CD4-positive, CD25-positive, alpha-beta regulatory T cell (primary cell): ENCODE results near the gene KDM6A. TPM values are rescaled to one million over a fixed set of nuclear protein-coding genes. Genes with fewer than 3 reads are reported as not detected.
A peak's percentile ranks its signal among the peaks of the same experiment; 100 is the strongest.
"Not testable (repeated sequence)": the region's sequence is repeated elsewhere in the genome, so short reads cannot be mapped to it uniquely, and the experiment has no call there.

ENCODE experiments used
- ATAC-seq, 2 donors: fragments of 150-1000 bp; cut with Tn5 transposase; one replicate each; pipeline ENCODE4 v1.10.0; 2021; ENCODE audit warnings: low read depth in 2 of 2, moderate number of reproducible peaks in 2 of 2, moderate library complexity in 1 of 2
- DNase-seq, 3 donors: peaks; one replicate each; pipeline versions ENCODE4 v3.0.0 to v3.0.0-alpha.2; 2012 to 2022; ENCODE audit warnings: mixed read lengths in 1 of 3
- H3K27ac ChIP-seq: one replicate; pipeline ENCODE4 v1.7.0; 2013; ENCODE audit warnings: mild to moderate bottlenecking, low read length; ENCODE audit not compliant: insufficient read depth, poor library complexity, severe bottlenecking
- H3K27me3 ChIP-seq: one replicate; pipeline ENCODE4 v1.7.0; 2013; ENCODE audit warnings: low read length; ENCODE audit not compliant: control insufficient read depth, insufficient read depth
- H3K36me3 ChIP-seq: one replicate; pipeline ENCODE4 v1.7.0; 2013; ENCODE audit warnings: mild to moderate bottlenecking, low read length, moderate library complexity; ENCODE audit not compliant: control insufficient read depth, insufficient read depth
- H3K4me1 ChIP-seq: 2 replicates; pipeline ENCODE4 v1.7.0; 2013; ENCODE audit warnings: mild to moderate bottlenecking, low read length; ENCODE audit not compliant: insufficient read depth, control insufficient read depth, poor library complexity, severe bottlenecking
- H3K4me3 ChIP-seq: one replicate; pipeline ENCODE4 v1.7.0; 2013; ENCODE audit warnings: low read depth, mild to moderate bottlenecking, low read length, moderate library complexity
- H3K9me3 ChIP-seq, 2 experiments: 1 replicate in 1 of 2; 2 replicates in 1 of 2; pipeline ENCODE4 v1.7.0; 2013; ENCODE audit warnings: low read length in 2 of 2, mild to moderate bottlenecking in 1 of 2, moderate library complexity in 1 of 2; ENCODE audit not compliant: control insufficient read depth in 2 of 2
- H3K27ac Mint-ChIP-seq, 3 donors: one replicate each; pipeline ENCODE4 v1.8.0; 2020 to 2022; ENCODE audit warnings: mild to moderate bottlenecking in 3 of 3, mixed read lengths in 3 of 3, moderate library complexity in 2 of 3
- H3K27me3 Mint-ChIP-seq: one replicate; pipeline ENCODE4 v1.8.0; 2022; ENCODE audit warnings: mild to moderate bottlenecking, mixed read lengths
- H3K36me3 Mint-ChIP-seq: one replicate; pipeline ENCODE4 v1.8.0; 2020; ENCODE audit warnings: mixed read lengths
- H3K4me1 Mint-ChIP-seq, 4 donors: one replicate each; pipeline ENCODE4 v1.8.0; 2020 to 2022; ENCODE audit warnings: mixed read lengths in 4 of 4, mild to moderate bottlenecking in 1 of 4
- H3K4me3 Mint-ChIP-seq, 4 donors: one replicate each; pipeline ENCODE4 v1.8.0; 2020 to 2022; ENCODE audit warnings: mild to moderate bottlenecking in 4 of 4, mixed read lengths in 4 of 4, moderate library complexity in 3 of 4
- H3K9me3 Mint-ChIP-seq, 7 donors: one replicate each; pipeline ENCODE4 v1.8.0; 2020 to 2022; ENCODE audit warnings: mixed read lengths in 7 of 7, mild to moderate bottlenecking in 3 of 7, moderate library complexity in 2 of 7
- polyA plus RNA-seq, 4 donors: library from polyadenylated mRNA; unstranded; fragments of 300-500 nt; fragmentation: Illumina TruSeq; gene quantifications; one replicate each; pipeline ENCODE4 v1.2.3, GENCODE V29; 2021
- total RNA-seq: library from RNA; stranded (reverse); gene quantifications from one replicate; pipeline ENCODE4 v1.2.3, GENCODE V29; 2022

KDM6A gene
- total RNA-seq: 116 TPM
- polyA plus RNA-seq: 10 to 100 TPM in 3 of 4 donors, 1 to 10 TPM in 1; 9.2 to 20.9 (median 19.1) TPM

- Histone ChIP-seq H3K27me3 (no peaks in the 10 kb centered on the region), H3K27ac (peak within 1 kb of the TSS; percentile 97), H3K36me3 (no peaks in the 10 kb centered on the region), H3K4me1 (peaks cover 28% of the 10 kb centered on the region), H3K9me3 (no peaks in the 10 kb centered on the region), H3K4me3 (peak within 1 kb of the TSS; percentile 95)
- ATAC-seq (peak; percentile 91 to 92), DNase-seq (peak; percentile 92 to 99 (median 99))
- Mint-ChIP-seq H3K27ac (peak within 1 kb of the TSS; percentile 95 to 99 (median 97)), H3K36me3 (no peaks in the 10 kb centered on the region), H3K9me3 (no peaks in the 10 kb centered on the region), H3K4me3 (peak within 1 kb of the TSS; percentile 98 to 99 (median 98)), H3K4me1 (peaks cover 12 to 47% (median 21%) of the 10 kb centered on the region in 4 donors), H3K27me3 (no peaks in the 10 kb centered on the region)
These were observed at the start of gene KDM6A for GRCh38 chrX:44872821-44873414. Gene KDM6A, plus strand, starts transcription at chrX:44873188. Its CDS starts 364 bp downstream, at chrX:44873552.

GRCh38 chrX:44823193-44823592, 49.8 kb upstream of the KDM6A start:
- not testable (repeated sequence) for H3K27me3 ChIP-seq, H3K4me3 Mint-ChIP-seq, H3K4me3 ChIP-seq, ATAC-seq, H3K36me3 Mint-ChIP-seq, H3K36me3 ChIP-seq, H3K27me3 Mint-ChIP-seq, H3K27ac ChIP-seq, H3K4me1 ChIP-seq, H3K4me1 Mint-ChIP-seq, H3K9me3 ChIP-seq, DNase-seq, H3K27ac Mint-ChIP-seq, H3K9me3 Mint-ChIP-seq

DNA sequence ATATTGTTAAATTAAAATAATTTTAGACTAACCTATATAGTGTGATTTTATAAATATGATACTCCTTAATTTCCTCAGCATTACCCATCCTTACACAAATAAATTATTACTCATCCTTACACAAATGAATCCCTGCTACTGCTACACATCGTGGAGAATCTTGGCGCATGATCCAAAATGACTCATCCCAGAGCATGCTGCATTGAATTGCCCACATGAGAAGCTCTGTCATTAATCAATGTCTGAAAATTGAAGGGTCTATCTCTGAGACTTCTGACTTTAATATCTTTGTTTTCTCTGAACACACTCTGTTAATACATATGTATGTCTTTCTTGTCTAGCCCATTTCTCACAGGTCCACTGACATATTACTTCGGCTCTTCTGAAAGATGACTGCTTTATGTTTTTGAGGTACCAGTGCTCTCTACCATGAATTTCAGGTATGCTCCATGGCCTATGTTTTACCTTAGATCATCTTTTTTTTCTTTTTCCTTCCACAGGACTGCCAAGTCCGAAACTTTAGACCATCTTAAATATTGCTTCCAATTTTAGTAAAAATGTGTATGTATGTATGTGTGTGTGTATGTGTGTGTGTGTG, 44.9 kb upstream of the KDM6A start:
- Mint-ChIP-seq H3K9me3 (no peaks in the 10 kb centered on the region), H3K27ac (no peak overlapping the region), H3K4me3 (no peak overlapping the region), H3K36me3 (no peaks in the 10 kb centered on the region), H3K4me1 (no peaks in the 10 kb centered on the region), H3K27me3 (no peaks in the 10 kb centered on the region)
- no peak for ATAC-seq
- Histone ChIP-seq H3K27me3 (no peaks in the 10 kb centered on the region), H3K9me3 (no peaks in the 10 kb centered on the region), H3K27ac (no peak overlapping the region), H3K4me3 (no peak overlapping the region), H3K4me1 (no peaks in the 10 kb centered on the region), H3K36me3 (no peaks in the 10 kb centered on the region)
- DNase-seq: no peak

DNA sequence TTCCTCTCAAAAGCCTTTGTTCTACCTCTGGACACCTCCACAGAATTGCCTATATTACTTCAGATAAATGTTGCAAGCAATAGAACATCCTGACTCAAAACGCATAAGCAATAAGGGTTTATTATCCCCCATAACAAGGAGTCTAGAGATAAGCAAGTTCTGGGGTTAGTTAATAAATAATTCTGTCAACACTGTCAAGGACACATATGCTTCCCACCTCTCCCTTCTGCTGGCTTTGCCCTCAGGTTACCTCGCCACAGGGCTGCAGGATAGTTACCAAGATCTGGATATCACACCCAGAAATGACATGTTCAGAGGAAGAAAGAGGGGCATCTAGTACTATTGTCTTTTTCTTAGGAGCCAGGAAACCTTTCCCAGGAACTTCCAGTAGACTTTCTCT, 43.2 kb upstream of the KDM6A start:
- Histone ChIP-seq H3K9me3 (no peaks in the 10 kb centered on the region), H3K4me3 (no peak overlapping the region), H3K36me3 (no peaks in the 10 kb centered on the region), H3K27me3 (no peaks in the 10 kb centered on the region), H3K27ac (no peak overlapping the region), H3K4me1 (no peaks in the 10 kb centered on the region)
- H3K36me3 Mint-ChIP-seq: no peaks in the 10 kb centered on the region
- DNase-seq (no peak), ATAC-seq (no peak)
- no peaks in the 10 kb centered on the region for H3K4me1 Mint-ChIP-seq
- no peaks in the 10 kb centered on the region for H3K9me3 Mint-ChIP-seq
- no peak overlapping the region for H3K27ac Mint-ChIP-seq
- no peak overlapping the region for H3K4me3 Mint-ChIP-seq
- no peaks in the 10 kb centered on the region for H3K27me3 Mint-ChIP-seq

- peaks cover 4% of the 10 kb centered on the region for H3K27me3 Mint-ChIP-seq
- no peaks in the 10 kb centered on the region for H3K4me1 Mint-ChIP-seq
- DNase-seq: no peak
- Histone ChIP-seq H3K9me3 (no peaks in the 10 kb centered on the region), H3K27ac (no peak overlapping the region), H3K4me1 (no peaks in the 10 kb centered on the region), H3K27me3 (no peaks in the 10 kb centered on the region), H3K4me3 (no peak overlapping the region), H3K36me3 (no peaks in the 10 kb centered on the region)
- H3K9me3 Mint-ChIP-seq: peaks cover 0 to under 1% (median 0%) of the 10 kb centered on the region in 7 donors
- no peak for ATAC-seq
- no peaks in the 10 kb centered on the region for H3K36me3 Mint-ChIP-seq
- no peak overlapping the region for H3K27ac Mint-ChIP-seq
- no peak overlapping the region for H3K4me3 Mint-ChIP-seq
These were observed 30.3 kb upstream of the KDM6A start for GRCh38 chrX:44842550-44843317.

DNA sequence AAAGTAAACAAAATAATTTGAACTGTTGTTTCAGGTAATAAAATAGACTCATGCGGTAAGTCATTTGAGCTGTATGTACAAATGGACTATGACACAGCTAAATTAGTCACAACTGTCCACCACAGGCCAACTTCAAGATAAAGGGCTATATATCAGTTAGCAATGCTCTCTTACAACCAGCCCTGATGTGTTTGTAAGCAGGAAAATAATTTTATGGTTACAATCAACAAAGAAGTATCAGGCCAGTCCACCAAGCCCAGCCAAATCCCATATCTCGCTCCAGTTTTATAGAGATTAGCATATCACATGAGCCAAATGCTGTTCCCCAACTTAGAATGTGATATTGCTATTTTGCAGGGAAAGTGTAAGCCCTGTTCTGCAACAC, 29.7 kb upstream of the KDM6A start:
- no peak overlapping the region for H3K27ac ChIP-seq

GRCh38 chrX:44843753-44844152, 29.2 kb upstream of the KDM6A start, which contains the start of gene DUSP21:
Gene DUSP21, plus strand, starts transcription at chrX:44844021. Its CDS starts 112 bp downstream, at chrX:44844133.
- H3K4me3 Mint-ChIP-seq: no peak within 1 kb of the TSS
- H3K36me3 Mint-ChIP-seq: no peaks in the 10 kb centered on the region
- H3K9me3 Mint-ChIP-seq: peaks cover 0 to 1% (median 0%) of the 10 kb centered on the region in 7 donors
- Histone ChIP-seq H3K4me3 (no peak within 1 kb of the TSS), H3K27ac (no peak within 1 kb of the TSS), H3K36me3 (no peaks in the 10 kb centered on the region), H3K4me1 (no peaks in the 10 kb centered on the region), H3K9me3 (no peaks in the 10 kb centered on the region), H3K27me3 (no peaks in the 10 kb centered on the region)
- H3K4me1 Mint-ChIP-seq: no peaks in the 10 kb centered on the region
- no peak for DNase-seq
- ATAC-seq: no peak
- no peak within 1 kb of the TSS for H3K27ac Mint-ChIP-seq
- peaks cover 4% of the 10 kb centered on the region for H3K27me3 Mint-ChIP-seq

More for the DNA sequence above, 29.7 kb upstream of the KDM6A start:
- H3K4me1 Mint-ChIP-seq: no peaks in the 10 kb centered on the region
- H3K27me3 Mint-ChIP-seq: peaks cover 4% of the 10 kb centered on the region
- no peak overlapping the region for H3K4me3 Mint-ChIP-seq
- peaks cover 0 to 1% (median 0%) of the 10 kb centered on the region in 7 donors for H3K9me3 Mint-ChIP-seq
- H3K36me3 Mint-ChIP-seq: no peaks in the 10 kb centered on the region
- DNase-seq (no peak), ATAC-seq (no peak)
- no peaks in the 10 kb centered on the region for H3K36me3 ChIP-seq
- no peaks in the 10 kb centered on the region for H3K9me3 ChIP-seq
- H3K27ac Mint-ChIP-seq: no peak overlapping the region
- no peaks in the 10 kb centered on the region for H3K27me3 ChIP-seq
- H3K4me3 ChIP-seq: no peak overlapping the region
- no peaks in the 10 kb centered on the region for H3K4me1 ChIP-seq
